Sigmoid colon (tissue), 7 donors: ENCODE results near the gene HEPN1. TPM values are rescaled to one million over a fixed set of nuclear protein-coding genes. Genes with fewer than 3 reads are reported as not detected.

Experiments used
- DNase-seq: peaks from one replicate; pipeline ENCODE4 v3.0.0-alpha.2; 2019
- H3K27ac ChIP-seq, 4 donors: fragments of 200-600 bp; sonication (generic); one replicate each; pipeline ENCODE4 v1.5.1; 2016 to 2019; ENCODE audit warnings: mild to moderate bottlenecking in 1 of 4
- H3K27me3 ChIP-seq, 3 donors: fragments of 200-600 bp; sonication (generic); one replicate each; pipeline ENCODE4 v1.5.1; 2019; ENCODE audit warnings: mild to moderate bottlenecking in 1 of 3
- H3K36me3 ChIP-seq, 4 donors: fragments of 200-600 bp; sonication (generic); one replicate each; pipeline ENCODE4 v1.5.1; 2016 to 2019
- H3K4me1 ChIP-seq, 4 donors: fragments of 200-600 bp; sonication (generic); one replicate each; pipeline ENCODE4 v1.5.1; 2017 to 2019
- H3K4me3 ChIP-seq, 4 donors: fragments of 200-600 bp; sonication (generic); one replicate each; pipeline ENCODE4 v1.5.1; 2017 to 2019; ENCODE audit warnings: mild to moderate bottlenecking in 2 of 4, moderate library complexity in 1 of 4
- H3K9me3 ChIP-seq, 4 donors: fragments of 200-600 bp in 3 of 4; sonication (generic) in 3 of 4; one replicate each; pipeline versions ENCODE4 v1.5.1 to v1.6.1; 2013 to 2019
- EP300 ChIP-seq, 4 donors: sonication (generic); formaldehyde crosslinking; IDR thresholded peaks; one replicate each; pipeline ENCODE4 v1.6.1; 2017; ENCODE audit warnings: antibody characterized with exemption in 4 of 4
- POLR2A ChIP-seq, 2 donors: fragments of 450-650 bp; IDR thresholded peaks; one replicate each; pipeline ENCODE4 v1.6.1; 2016; ENCODE audit warnings: antibody characterized with exemption in 2 of 2, mild to moderate bottlenecking in 2 of 2, moderate library complexity in 2 of 2
- POLR2AphosphoS5 ChIP-seq, 4 donors: sonication (generic); formaldehyde crosslinking; IDR thresholded peaks; one replicate each; pipeline ENCODE4 v1.6.1; 2017; ENCODE audit warnings: antibody characterized with exemption in 4 of 4
- WGBS, 2 donors: extraction: QIAGEN DNeasy Blood & Tissue Kit; methylation state at CpG; one replicate each; pipeline ENCODE4 v1.1.7; 2013; 5-methylcytosine and 5-hydroxymethylcytosine counted together
- intact Hi-C: fragments of 100-400 bp; cut with DNase I; formaldehyde crosslinking; loops from one replicate; pipeline ENCODE4 v1.15.1; 2023
- polyA plus RNA-seq, 3 donors: library from polyadenylated mRNA; stranded (reverse); fragments of 200-250 nt; gene quantifications; one replicate each; pipeline ENCODE4 v1.2.3, GENCODE V29; 2013
- total RNA-seq, 4 donors: library from RNA; depleted of rRNA; stranded (reverse); fragments of >200 nt; gene quantifications; one replicate each; pipeline ENCODE4 v1.1.0, GENCODE V29; 2016
- TF ChIP-seq, protein P1 (sequence below), 4 experiments: fragments of 450-650 bp in 3 of 4; fragments of 200-600 bp in 1 of 4; IDR thresholded peaks; one replicate each; pipeline ENCODE4 v1.5.1; 2016 to 2019; ENCODE audit warnings: antibody characterized with exemption in 4 of 4, mild to moderate bottlenecking in 3 of 4, moderate library complexity in 2 of 4
- donor health status: healthy with polysubstance abuse.
- donor health status: Bipolar disorder and iron deficiency.
- donor health status: healthy.

HEPN1 gene
- total and polyA plus RNA-seq, 7 donors = 0.04 TPM; not detected in 6

DNA sequence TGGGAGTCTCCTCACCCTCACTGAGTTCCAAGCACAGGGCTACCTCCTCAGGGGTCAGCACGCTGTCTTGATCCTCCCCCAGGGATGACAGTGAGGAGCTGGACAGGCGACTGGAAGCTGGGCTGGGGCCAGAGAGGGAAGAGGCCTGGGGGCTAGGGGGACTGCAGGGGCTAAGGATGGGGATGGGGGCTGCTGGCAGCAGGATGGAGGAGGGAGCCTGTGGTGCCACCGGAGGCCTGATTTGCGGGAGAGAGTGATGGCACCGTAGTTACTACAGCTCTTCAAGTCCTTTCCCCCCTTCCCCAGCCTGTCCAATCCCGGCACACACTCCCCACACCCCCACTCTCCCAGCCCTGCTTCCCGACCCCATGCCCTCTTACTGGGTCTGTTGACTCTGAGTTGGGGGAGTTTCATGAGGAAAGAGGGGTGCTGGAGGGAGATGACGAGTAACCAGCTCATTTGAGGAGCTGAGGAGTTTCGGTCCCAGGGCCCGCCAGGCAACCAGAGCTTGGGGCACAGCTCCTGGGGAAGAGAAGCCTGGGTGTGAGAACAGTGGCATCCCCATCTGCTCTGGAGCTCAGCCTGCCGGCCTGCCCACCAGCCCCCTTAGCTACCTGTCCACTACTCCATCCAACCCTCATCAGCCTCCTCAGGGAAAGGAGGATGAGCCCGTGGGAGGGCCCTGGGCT is 31.9 kb upstream of the HEPN1 start:
- 86 to 93% methylated on average over 12 of the region's 12 CpGs for WGBS, 2 donors
- intact Hi-C loops = no loop called here
- no peaks in the 10 kb centered on the region for H3K36me3 ChIP-seq
- H3K27ac ChIP-seq = no peak overlapping the region
- H3K4me3 ChIP-seq = no peak overlapping the region
- H3K27me3 ChIP-seq = peaks cover 0 to 39% (median 9%) of the 10 kb centered on the region in 3 donors
- peaks cover 0 to 5% (median 0%) of the 10 kb centered on the region in 4 donors for H3K4me1 ChIP-seq
- no peaks in the 10 kb centered on the region for H3K9me3 ChIP-seq
- no peak for TF ChIP-seq POLR2A (IDR thresholded peaks at IDR 0.05)
- no peak for TF ChIP-seq EP300 (IDR thresholded peaks at IDR 0.05)
- no peak for TF ChIP-seq POLR2AphosphoS5 (IDR thresholded peaks at IDR 0.05)
- TF ChIP-seq, protein P1, sequence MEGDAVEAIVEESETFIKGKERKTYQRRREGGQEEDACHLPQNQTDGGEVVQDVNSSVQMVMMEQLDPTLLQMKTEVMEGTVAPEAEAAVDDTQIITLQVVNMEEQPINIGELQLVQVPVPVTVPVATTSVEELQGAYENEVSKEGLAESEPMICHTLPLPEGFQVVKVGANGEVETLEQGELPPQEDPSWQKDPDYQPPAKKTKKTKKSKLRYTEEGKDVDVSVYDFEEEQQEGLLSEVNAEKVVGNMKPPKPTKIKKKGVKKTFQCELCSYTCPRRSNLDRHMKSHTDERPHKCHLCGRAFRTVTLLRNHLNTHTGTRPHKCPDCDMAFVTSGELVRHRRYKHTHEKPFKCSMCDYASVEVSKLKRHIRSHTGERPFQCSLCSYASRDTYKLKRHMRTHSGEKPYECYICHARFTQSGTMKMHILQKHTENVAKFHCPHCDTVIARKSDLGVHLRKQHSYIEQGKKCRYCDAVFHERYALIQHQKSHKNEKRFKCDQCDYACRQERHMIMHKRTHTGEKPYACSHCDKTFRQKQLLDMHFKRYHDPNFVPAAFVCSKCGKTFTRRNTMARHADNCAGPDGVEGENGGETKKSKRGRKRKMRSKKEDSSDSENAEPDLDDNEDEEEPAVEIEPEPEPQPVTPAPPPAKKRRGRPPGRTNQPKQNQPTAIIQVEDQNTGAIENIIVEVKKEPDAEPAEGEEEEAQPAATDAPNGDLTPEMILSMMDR (IDR thresholded peaks at IDR 0.05) = no peak
- peak; percentile 57 for DNase-seq

DNA sequence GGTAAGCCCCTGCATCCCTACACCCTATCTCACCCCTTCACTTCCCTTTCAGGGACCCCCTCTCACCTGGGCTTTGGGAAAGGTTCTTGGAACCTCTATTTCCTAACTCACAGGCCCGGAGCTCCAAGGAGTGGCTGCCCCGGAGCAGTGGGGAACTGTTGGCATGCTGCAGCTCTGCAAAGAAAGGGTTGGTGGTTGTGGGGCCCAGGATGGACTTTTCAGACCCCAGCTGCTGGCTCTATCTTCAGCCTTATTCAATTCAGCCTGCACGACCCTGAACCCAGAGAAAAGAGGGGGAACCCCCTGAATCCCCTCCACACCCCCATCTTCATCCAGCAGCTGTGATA is 31.4 kb upstream of the HEPN1 start:
- Histone ChIP-seq H3K27me3 (peaks cover 0 to 39% (median 9%) of the 10 kb centered on the region in 3 donors), H3K27ac (no peak overlapping the region), H3K4me3 (no peak overlapping the region), H3K9me3 (no peaks in the 10 kb centered on the region), H3K36me3 (no peaks in the 10 kb centered on the region), H3K4me1 (peaks cover 0 to 5% (median 0%) of the 10 kb centered on the region in 4 donors)
- DNase-seq = peak; percentile 54
- WGBS, 2 donors = 86 to 91% methylated on average over 3 of the region's 3 CpGs
- no peak for TF ChIP-seq EP300 (IDR thresholded peaks at IDR 0.05)
- TF ChIP-seq POLR2AphosphoS5 (IDR thresholded peaks at IDR 0.05) = no peak
- TF ChIP-seq POLR2A (IDR thresholded peaks at IDR 0.05) = no peak
- TF ChIP-seq, protein P1 (IDR thresholded peaks at IDR 0.05) = no peak
- intact Hi-C loops = no loop called here

DNA sequence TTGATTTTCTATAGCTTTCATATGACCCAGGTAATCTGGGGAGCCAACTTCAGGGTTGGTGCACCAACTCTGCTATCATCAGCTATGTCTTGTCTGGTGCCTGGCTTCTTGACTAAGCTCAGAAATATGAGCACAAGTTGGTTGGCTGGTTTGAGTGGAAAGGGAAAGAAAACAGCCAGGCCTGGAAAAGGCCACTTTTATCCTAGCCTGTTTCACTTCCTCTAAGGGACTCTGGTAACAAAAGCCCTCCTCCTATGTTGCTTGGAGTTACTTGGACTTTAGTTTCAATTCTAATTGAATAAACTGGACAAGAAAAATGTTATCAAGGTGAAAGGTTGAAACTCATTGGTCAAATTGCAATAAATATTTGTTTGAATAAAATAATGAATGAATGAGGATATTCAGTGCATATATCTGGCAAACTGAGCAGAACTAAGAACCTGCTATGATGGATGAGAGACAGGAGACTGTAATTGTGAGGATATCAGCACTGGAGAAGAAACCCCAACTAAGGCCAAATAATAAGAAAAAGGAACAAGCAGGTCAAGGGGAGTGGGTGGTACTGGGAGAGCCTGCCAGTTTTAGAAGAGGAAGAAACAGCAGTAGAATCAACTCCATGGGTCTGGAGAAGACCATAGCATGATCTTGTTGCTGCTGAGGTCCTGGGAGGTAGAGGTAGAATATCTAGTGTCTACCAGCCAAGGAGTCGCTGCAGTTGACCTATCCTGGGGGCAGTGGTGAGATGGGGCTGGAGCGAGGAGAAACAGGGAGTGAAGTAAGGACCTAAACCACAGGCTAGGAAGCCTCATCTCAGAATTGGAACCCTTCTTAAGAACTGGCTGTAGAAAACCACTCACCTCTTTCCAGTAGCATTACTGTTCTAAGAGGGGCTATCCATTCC is 29.6 kb upstream of the HEPN1 start:
- H3K27me3 ChIP-seq = peaks cover 0 to 39% (median 9%) of the 10 kb centered on the region in 3 donors
- WGBS, 2 donors = 88 to 94% methylated on average over 2 of the region's 2 CpGs
- DNase-seq = no peak
- TF ChIP-seq EP300 (IDR thresholded peaks at IDR 0.05) (no peak), POLR2A (IDR thresholded peaks at IDR 0.05) (no peak), POLR2AphosphoS5 (IDR thresholded peaks at IDR 0.05) (no peak)
- TF ChIP-seq, protein P1 (IDR thresholded peaks at IDR 0.05) = no peak
- intact Hi-C loops = no loop called here
- H3K27ac ChIP-seq = peak overlapping the region in 1 of 4 donors; percentile 9
- H3K4me3 ChIP-seq = no peak overlapping the region
- H3K4me1 ChIP-seq = peaks cover 0 to 5% (median 2%) of the 10 kb centered on the region in 4 donors
- no peaks in the 10 kb centered on the region for H3K36me3 ChIP-seq
- no peaks in the 10 kb centered on the region for H3K9me3 ChIP-seq

DNA sequence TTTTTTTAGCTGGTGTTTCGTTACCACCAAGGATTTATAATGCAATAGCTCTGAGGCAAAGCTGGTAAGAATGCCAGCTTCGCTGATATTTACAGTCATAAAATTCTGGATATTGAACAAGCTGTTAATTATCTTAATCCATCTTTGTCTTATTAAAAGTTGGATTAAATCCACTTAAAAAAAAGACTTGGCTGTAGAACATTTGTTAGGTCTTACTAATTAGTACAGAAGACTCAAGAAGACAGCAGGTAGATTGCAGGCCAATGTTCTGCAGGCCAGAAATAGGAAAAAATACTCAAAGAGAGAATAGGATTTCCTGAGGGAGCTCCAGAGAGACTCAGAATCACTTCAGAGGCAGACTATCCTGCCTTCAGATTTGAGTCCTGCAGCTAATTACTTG is 28.9 kb upstream of the HEPN1 start:
- intact Hi-C loops = no loop called here
- Histone ChIP-seq H3K27ac (no peak overlapping the region), H3K4me3 (no peak overlapping the region), H3K36me3 (no peaks in the 10 kb centered on the region), H3K4me1 (peaks cover 0 to 5% (median 2%) of the 10 kb centered on the region in 4 donors), H3K27me3 (peaks cover 0 to 39% (median 9%) of the 10 kb centered on the region in 3 donors), H3K9me3 (no peaks in the 10 kb centered on the region)
- no peak for DNase-seq
- no peak for TF ChIP-seq POLR2AphosphoS5 (IDR thresholded peaks at IDR 0.05)
- TF ChIP-seq EP300 (IDR thresholded peaks at IDR 0.05) = no peak
- TF ChIP-seq POLR2A (IDR thresholded peaks at IDR 0.05) = no peak
- TF ChIP-seq, protein P1 (IDR thresholded peaks at IDR 0.05) = no peak
- 85 to 90% methylated on average over 2 of the region's 2 CpGs for WGBS, 2 donors
